AML-193 (cell line): Measurements from ENCODE around the gene CRIP1.

Experiments
- DNase-seq, 2 experiments: peaks; one replicate each; lab custom pipeline; 2025; lab: John Stamatoyannopoulos, UW

Gene CRIP1, protein sequence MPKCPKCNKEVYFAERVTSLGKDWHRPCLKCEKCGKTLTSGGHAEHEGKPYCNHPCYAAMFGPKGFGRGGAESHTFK

GRCh38 chr14:105486163-105486973, at the start of gene CRIP1:
Gene CRIP1, plus strand, starts transcription at chr14:105486886. Its CDS starts 374 bp downstream, at chr14:105487260.
- DNase-seq = no peak

DNA sequence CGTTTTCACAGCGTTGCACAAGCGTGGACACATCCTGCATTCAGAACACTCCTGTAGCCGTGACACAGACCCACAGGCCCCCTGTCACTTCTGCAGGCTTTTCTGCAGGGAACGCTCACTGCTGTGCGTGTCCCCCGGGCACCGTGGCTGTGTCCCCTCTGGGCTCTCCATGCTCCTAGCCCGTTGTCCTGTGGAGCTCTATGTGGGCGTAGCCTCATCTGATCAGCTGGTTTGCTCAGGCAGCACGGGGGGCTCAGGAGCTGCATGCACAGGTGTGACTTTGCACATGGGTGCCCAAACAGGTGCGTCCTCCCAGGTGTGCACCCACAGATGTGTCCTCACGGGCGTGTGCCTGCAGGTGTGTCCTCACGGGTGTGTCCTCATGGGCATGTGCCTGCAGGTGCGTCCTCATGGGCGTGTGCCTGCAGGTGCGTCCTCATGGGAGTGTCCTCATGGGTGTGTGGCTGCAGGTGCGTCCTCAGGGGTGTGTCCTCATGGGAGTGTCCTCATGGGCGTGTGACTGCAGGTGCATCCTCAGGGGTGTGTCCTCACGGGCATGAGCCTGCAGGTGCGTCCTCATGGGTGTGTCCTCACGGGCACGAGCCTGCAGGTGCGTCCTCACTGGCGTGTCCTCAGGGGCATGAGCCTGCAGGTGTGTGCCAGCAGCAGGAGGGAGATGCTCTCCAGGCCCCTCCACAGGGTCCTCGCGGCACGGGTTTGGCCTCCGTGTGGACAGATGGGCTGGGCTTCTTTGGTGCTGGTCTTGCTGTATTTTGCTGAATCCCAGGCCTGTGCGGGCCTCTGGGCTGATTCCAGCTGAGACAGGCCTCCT, 49.6 kb upstream of the CRIP1 start:
- no peak for DNase-seq

GRCh38 chr14:105437723-105438500, 48.8 kb upstream of the CRIP1 start:
- no peak for DNase-seq

- no peak for DNase-seq
These were observed 47.5 kb upstream of the CRIP1 start for GRCh38 chr14:105439179-105439578.

GRCh38 chr14:105439710-105440553, 46.8 kb upstream of the CRIP1 start:
- no peak for DNase-seq

DNA sequence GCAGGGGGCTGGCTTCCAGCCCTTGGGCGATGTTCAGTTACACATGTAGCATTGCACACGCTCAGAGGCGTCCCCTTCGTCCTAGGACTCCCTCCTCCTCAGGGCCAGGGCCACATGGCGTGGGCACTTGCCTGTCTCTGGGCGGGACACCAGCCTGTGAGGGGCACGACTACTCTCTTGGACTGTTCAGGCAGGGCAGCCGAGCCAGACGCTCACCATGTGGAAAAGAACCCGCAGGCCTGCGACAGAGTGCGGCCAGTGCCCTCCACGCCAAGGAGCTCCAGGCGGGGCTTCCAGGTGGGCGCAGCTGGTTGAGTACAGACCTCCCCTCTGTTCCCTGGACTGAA, 46.2 kb upstream of the CRIP1 start:
- no peak for DNase-seq

- DNase-seq = no peak
These were observed 45.7 kb upstream of the CRIP1 start for GRCh38 chr14:105440992-105441391.

GRCh38 chr14:105442125-105442524, 44.6 kb upstream of the CRIP1 start:
- no peak for DNase-seq

- DNase-seq = no peak
These were observed 43.9 kb upstream of the CRIP1 start for GRCh38 chr14:105442834-105443233.

DNA sequence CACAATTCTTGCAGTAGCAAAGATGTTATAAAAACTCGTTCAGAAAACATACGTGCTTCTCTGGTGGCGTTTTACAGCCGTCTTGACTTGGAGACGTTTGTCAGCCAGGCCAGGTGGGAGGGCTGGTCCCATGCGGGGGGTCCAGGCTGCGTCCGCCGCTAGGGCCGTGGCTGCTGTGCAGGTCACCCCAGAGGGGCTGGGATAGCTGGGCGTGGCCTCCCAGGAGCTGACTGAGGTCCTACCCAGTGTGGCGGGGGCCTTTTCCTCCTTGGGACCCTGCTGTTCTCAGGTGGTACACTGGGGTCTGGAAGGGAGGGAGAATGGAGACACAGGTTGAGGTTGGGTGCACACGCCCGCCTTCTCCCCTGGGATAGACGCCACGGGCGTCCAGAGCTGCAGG, 41.8 kb upstream of the CRIP1 start:
- DNase-seq = no peak

DNA sequence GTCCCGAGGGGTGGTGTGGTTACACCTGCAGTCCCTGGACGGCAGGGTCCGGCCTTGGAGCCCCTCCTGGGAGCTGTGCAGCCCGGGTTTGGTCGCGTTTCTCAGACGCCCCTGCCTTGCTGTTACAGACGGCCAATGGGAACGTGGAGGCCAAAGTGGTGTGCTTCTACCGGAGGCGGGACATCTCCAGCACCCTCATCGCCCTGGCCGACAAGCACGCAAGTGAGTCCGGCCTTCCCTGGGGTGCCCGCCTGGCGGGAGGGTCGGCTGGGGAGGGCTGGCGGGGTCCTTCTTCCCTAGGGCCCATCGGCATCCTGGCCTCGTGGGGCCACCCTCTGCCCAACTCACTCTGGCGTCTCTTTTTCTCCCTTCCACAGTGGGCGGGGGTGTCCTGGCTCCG, 41.4 kb upstream of the CRIP1 start:
- no peak for DNase-seq

DNA sequence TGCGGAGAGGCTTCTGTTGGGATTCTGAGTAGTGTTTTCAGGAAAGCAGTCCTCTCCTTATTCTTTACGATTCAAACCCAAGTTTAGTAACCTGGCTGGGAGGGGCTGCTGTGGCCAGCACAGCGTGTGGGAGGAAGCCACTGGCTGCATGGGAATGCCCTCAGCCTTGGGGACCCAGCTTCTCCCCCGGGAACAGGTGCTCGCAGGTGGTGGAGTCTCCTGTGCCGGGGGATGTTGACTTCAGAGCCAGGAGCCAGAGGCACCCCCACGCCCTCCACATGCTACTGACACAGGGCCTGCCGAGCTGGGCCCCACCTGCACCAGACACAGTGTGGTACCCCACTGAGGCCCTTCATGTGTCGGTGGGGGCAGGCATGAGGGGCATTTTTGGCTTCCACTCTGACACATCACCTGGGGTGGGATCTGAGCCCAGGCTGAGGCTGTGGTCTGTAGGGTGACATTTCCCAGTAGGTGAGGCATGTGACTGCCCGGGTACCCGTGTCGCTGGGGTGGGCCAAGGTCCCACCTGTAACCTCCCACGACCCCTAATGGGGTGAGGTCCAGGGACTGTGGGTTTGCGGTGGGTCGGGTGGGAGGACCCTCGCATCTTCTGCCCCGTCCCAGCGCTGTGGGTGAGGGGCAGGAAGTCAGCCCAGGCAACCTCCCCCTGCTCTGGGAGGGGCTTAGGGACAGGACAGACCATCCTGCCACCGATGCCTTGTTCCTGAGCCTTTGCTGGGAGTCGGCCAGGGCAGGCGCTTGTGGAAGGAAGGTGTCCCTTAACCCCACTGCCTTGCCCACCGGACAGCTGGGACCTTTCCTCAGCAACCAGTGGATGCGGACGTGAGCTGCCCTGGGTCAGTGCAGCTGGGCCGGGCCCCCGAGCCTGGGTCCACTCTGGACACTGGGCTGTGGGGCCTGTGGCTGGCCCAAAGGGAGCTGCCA, 40.5 kb upstream of the CRIP1 start:
- DNase-seq = no peak

GRCh38 chr14:105446971-105447370, 39.7 kb upstream of the CRIP1 start:
- no peak for DNase-seq

- DNase-seq = no peak
These were observed 38.7 kb upstream of the CRIP1 start for GRCh38 chr14:105447651-105448640.

DNA sequence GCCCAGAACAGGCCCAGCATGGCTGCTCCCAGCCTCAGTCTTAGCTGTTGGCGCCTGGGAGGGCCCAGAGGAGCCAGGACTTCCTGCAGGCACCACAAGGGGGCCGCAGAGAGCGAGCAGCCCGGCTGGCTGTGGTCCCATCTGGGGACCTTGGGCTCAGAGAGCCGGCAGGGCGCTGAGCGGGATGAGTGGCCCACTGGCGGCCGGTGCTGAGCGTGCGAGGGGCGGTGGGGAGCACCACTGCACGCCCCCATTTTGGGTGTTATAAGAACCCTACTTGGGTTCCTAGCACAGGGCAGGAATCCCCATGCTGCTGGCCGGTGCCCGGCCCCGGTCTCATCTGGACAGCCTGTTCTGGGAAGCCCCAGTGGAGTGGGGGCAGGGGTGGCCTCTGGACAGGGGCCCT, 38.0 kb upstream of the CRIP1 start:
- no peak for DNase-seq

GRCh38 chr14:105449276-105450122, 37.2 kb upstream of the CRIP1 start:
- no peak for DNase-seq

GRCh38 chr14:105450123-105450505, 36.6 kb upstream of the CRIP1 start:
- DNase-seq = no peak
